Measurements from ENCODE around the gene TMEM45A.

GRCh38 chr3:100443690-100444089, 48.7 kb upstream of the TMEM45A start:
- TF ChIP-seq POLR2AphosphoS5 (IDR thresholded peaks at IDR 0.05): no peak
- TF ChIP-seq CTCF (IDR thresholded peaks at IDR 0.05): no peak
- no peak for TF ChIP-seq POLR2A (IDR thresholded peaks at IDR 0.05)

Measured in suprapubic skin (tissue), 4 donors.